Measurements from ENCODE around the gene GAPVD1.
"Not testable (repeated sequence)": the region's sequence is repeated elsewhere in the genome, so short reads cannot be mapped to it uniquely, and the experiment has no call there.

GAPVD1 gene

GRCh38 chr9:125271081-125271480, 9.5 kb downstream of the GAPVD1 start:
- Histone ChIP-seq H3K4me3 (ENCODE audit: insufficient read length, low read depth) (no peak overlapping the region), H3K9ac (ENCODE audit: insufficient read length, low read depth) (no peak overlapping the region), H3K9me3 (ENCODE audit: insufficient read depth, low read length) (no peaks in the 10 kb centered on the region), H3K4me1 (ENCODE audit: insufficient read depth, insufficient read length) (no peaks in the 10 kb centered on the region), H3K27me3 (ENCODE audit: insufficient read depth, insufficient read length) (no peaks in the 10 kb centered on the region), H3K36me3 (ENCODE audit: insufficient read depth, insufficient read length, low read length) (peaks cover 15% of the 10 kb centered on the region)
- TF ChIP-seq SUZ12 (IDR thresholded peaks at IDR 0.05; ENCODE audit: extremely low read depth, insufficient read depth, insufficient read length) (no peak), ZNF274 (IDR thresholded peaks at IDR 0.05; ENCODE audit: low read depth, low read length) (no peak), YY1 (IDR thresholded peaks at IDR 0.05; ENCODE audit: insufficient read depth, insufficient read length) (no peak)
- DNase-seq (ENCODE audit: low read depth, low spot score) = no peak

DNA sequence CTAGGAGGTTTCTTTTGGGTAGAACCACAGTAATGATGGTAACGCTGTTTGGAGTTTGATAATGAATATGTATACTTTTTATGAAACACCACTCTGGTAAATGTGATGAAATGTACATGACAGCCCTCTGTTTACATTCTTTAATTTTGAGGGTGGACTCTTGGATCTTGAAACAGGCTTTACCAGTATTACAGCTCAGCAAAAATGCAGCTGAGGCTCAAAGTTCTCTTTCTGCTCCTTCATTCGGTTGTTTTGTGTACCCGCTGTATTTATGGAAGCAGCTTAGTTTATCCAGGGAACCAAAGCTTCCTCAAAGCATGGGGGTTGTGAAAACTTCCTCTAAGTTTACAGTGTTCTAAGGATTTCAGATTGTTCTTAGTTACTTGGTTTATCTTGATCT, 11.1 kb downstream of the GAPVD1 start:
- TF ChIP-seq SUZ12 (IDR thresholded peaks at IDR 0.05; ENCODE audit: extremely low read depth, insufficient read depth, insufficient read length) (no peak), YY1 (IDR thresholded peaks at IDR 0.05; ENCODE audit: insufficient read depth, insufficient read length) (no peak), ZNF274 (IDR thresholded peaks at IDR 0.05; ENCODE audit: low read depth, low read length) (no peak)
- no peaks in the 10 kb centered on the region for H3K9me3 ChIP-seq (ENCODE audit: insufficient read depth, low read length)
- no peak overlapping the region for H3K9ac ChIP-seq (ENCODE audit: insufficient read length, low read depth)
- no peak overlapping the region for H3K4me3 ChIP-seq (ENCODE audit: insufficient read length, low read depth)
- DNase-seq (ENCODE audit: low read depth, low spot score) = no peak
- peaks cover 15% of the 10 kb centered on the region for H3K36me3 ChIP-seq (ENCODE audit: insufficient read depth, insufficient read length, low read length)
- H3K4me1 ChIP-seq (ENCODE audit: insufficient read depth, insufficient read length) = no peaks in the 10 kb centered on the region
- H3K27me3 ChIP-seq (ENCODE audit: insufficient read depth, insufficient read length) = no peaks in the 10 kb centered on the region

- Histone ChIP-seq H3K27me3 (ENCODE audit: insufficient read depth, insufficient read length) (no peaks in the 10 kb centered on the region), H3K4me1 (ENCODE audit: insufficient read depth, insufficient read length) (no peaks in the 10 kb centered on the region), H3K4me3 (ENCODE audit: insufficient read length, low read depth) (no peak overlapping the region), H3K9ac (ENCODE audit: insufficient read length, low read depth) (no peak overlapping the region), H3K36me3 (ENCODE audit: insufficient read depth, insufficient read length, low read length) (peaks cover 5% of the 10 kb centered on the region), H3K9me3 (ENCODE audit: insufficient read depth, low read length) (no peaks in the 10 kb centered on the region)
- no peak for DNase-seq (ENCODE audit: low read depth, low spot score)
- no peak for TF ChIP-seq ZNF274 (IDR thresholded peaks at IDR 0.05; ENCODE audit: low read depth, low read length)
- TF ChIP-seq SUZ12 (IDR thresholded peaks at IDR 0.05; ENCODE audit: extremely low read depth, insufficient read depth, insufficient read length) = no peak
- no peak for TF ChIP-seq YY1 (IDR thresholded peaks at IDR 0.05; ENCODE audit: insufficient read depth, insufficient read length)
Observed at GRCh38 chr9:125276771-125277170, 15.1 kb downstream of the GAPVD1 start.

GRCh38 chr9:125277411-125277810, 15.8 kb downstream of the GAPVD1 start:
- Histone ChIP-seq H3K4me3 (ENCODE audit: insufficient read length, low read depth) (no peak overlapping the region), H3K36me3 (ENCODE audit: insufficient read depth, insufficient read length, low read length) (peaks cover 5% of the 10 kb centered on the region), H3K9me3 (ENCODE audit: insufficient read depth, low read length) (no peaks in the 10 kb centered on the region), H3K4me1 (ENCODE audit: insufficient read depth, insufficient read length) (no peaks in the 10 kb centered on the region), H3K9ac (ENCODE audit: insufficient read length, low read depth) (no peak overlapping the region), H3K27me3 (ENCODE audit: insufficient read depth, insufficient read length) (no peaks in the 10 kb centered on the region)
- no peak for TF ChIP-seq ZNF274 (IDR thresholded peaks at IDR 0.05; ENCODE audit: low read depth, low read length)
- TF ChIP-seq SUZ12 (IDR thresholded peaks at IDR 0.05; ENCODE audit: extremely low read depth, insufficient read depth, insufficient read length) = no peak
- no peak for TF ChIP-seq YY1 (IDR thresholded peaks at IDR 0.05; ENCODE audit: insufficient read depth, insufficient read length)
- no peak for DNase-seq (ENCODE audit: low read depth, low spot score)

- H3K36me3 ChIP-seq (ENCODE audit: insufficient read depth, insufficient read length, low read length) = peaks cover 4% of the 10 kb centered on the region
- no peak overlapping the region for H3K9ac ChIP-seq (ENCODE audit: insufficient read length, low read depth)
- DNase-seq (ENCODE audit: low read depth, low spot score) = no peak
- H3K4me3 ChIP-seq (ENCODE audit: insufficient read length, low read depth) = no peak overlapping the region
- no peaks in the 10 kb centered on the region for H3K27me3 ChIP-seq (ENCODE audit: insufficient read depth, insufficient read length)
- TF ChIP-seq SUZ12 (IDR thresholded peaks at IDR 0.05; ENCODE audit: extremely low read depth, insufficient read depth, insufficient read length) = no peak
- TF ChIP-seq YY1 (IDR thresholded peaks at IDR 0.05; ENCODE audit: insufficient read depth, insufficient read length) = no peak
- TF ChIP-seq ZNF274 (IDR thresholded peaks at IDR 0.05; ENCODE audit: low read depth, low read length) = no peak
- H3K9me3 ChIP-seq (ENCODE audit: insufficient read depth, low read length) = no peaks in the 10 kb centered on the region
- no peaks in the 10 kb centered on the region for H3K4me1 ChIP-seq (ENCODE audit: insufficient read depth, insufficient read length)
Observed at GRCh38 chr9:125280945-125281344, 19.3 kb downstream of the GAPVD1 start.

DNA sequence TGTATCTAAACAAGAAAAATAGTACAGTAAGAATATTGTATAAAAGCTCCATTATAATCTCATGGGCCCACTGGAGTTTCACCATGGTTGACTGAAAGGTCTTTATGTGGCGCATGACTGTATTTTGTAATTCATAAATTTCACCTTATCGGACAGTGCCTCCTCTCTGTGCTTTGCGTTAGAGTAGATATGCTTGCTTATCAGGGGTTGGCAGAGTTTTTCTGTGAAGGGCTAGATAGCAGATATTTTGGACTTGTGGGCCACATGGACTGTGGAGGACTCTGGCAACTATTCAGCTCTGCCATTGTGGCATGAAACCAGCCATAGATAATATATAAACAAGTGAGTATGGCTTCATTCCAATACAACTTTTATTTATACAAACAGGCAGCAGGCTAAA, 23.2 kb downstream of the GAPVD1 start:
- Histone ChIP-seq H3K4me1 (ENCODE audit: insufficient read depth, insufficient read length) (no peaks in the 10 kb centered on the region), H3K9ac (ENCODE audit: insufficient read length, low read depth) (no peak overlapping the region), H3K27me3 (ENCODE audit: insufficient read depth, insufficient read length) (no peaks in the 10 kb centered on the region), H3K4me3 (ENCODE audit: insufficient read length, low read depth) (no peak overlapping the region), H3K9me3 (ENCODE audit: insufficient read depth, low read length) (no peaks in the 10 kb centered on the region), H3K36me3 (ENCODE audit: insufficient read depth, insufficient read length, low read length) (peaks cover 7% of the 10 kb centered on the region)
- DNase-seq (ENCODE audit: low read depth, low spot score) = no peak
- TF ChIP-seq SUZ12 (IDR thresholded peaks at IDR 0.05; ENCODE audit: extremely low read depth, insufficient read depth, insufficient read length) = no peak

DNA sequence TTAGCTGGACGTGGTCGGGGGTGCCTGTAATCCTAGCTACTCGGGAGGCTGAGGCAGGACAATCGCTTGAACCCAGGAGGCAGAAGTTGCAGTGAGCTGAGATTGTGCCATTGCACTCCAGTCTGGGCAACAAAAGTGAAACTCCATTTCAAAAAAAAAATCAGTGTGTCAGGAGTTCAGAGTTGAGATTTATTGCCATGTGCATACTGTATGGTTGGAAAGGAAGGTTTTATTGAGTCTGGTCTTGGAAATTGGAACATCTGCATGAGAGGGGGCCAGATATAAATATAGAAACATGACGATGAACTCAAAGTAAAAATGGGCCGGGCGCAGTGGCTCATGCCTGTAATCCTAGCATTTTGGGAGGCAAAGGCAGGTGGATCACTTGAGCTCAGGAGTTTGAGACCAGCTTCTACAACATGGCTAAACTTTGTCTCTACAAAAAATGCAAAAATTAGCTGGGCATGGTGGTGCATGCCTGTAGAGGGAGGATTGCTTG, 25.4 kb downstream of the GAPVD1 start:
- not testable (repeated sequence) for DNase-seq (ENCODE audit: low read depth, low spot score); H3K27me3 ChIP-seq (ENCODE audit: insufficient read depth, insufficient read length); H3K4me3 ChIP-seq (ENCODE audit: insufficient read length, low read depth); H3K9ac ChIP-seq (ENCODE audit: insufficient read length, low read depth); H3K4me1 ChIP-seq (ENCODE audit: insufficient read depth, insufficient read length); H3K9me3 ChIP-seq (ENCODE audit: insufficient read depth, low read length)
- peaks cover 10% of the 10 kb centered on the region for H3K36me3 ChIP-seq (ENCODE audit: insufficient read depth, insufficient read length, low read length)

DNA sequence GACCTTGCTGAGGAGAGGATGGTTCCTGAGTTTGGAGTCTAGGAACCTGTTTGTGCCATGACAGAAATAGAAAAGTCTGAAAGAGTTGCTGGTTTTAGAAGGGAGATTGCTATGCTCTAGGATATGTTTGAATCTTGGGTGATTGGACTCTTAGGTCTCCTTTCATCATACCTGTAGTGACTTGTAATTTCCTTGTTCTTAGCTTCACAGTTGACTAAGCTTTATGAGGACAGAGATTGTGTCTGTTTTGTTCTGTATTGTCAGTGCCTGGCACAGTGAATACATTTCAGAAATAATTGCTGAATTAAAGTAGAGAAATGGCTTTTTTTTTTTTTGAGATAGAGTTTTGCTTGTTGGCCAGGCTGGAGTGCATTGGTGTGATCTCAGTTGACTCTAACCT, 31.5 kb downstream of the GAPVD1 start:
- Histone ChIP-seq H3K36me3 (ENCODE audit: insufficient read depth, insufficient read length, low read length) (peaks cover 10% of the 10 kb centered on the region), H3K9me3 (ENCODE audit: insufficient read depth, low read length) (no peaks in the 10 kb centered on the region)

More for the DNA sequence above, 31.5 kb downstream of the GAPVD1 start:
- DNase-seq (ENCODE audit: low read depth, low spot score) = no peak
- H3K4me3 ChIP-seq (ENCODE audit: insufficient read length, low read depth) = no peak overlapping the region
- H3K4me1 ChIP-seq (ENCODE audit: insufficient read depth, insufficient read length) = no peaks in the 10 kb centered on the region
- no peak overlapping the region for H3K9ac ChIP-seq (ENCODE audit: insufficient read length, low read depth)
- no peaks in the 10 kb centered on the region for H3K27me3 ChIP-seq (ENCODE audit: insufficient read depth, insufficient read length)
- TF ChIP-seq YY1 (IDR thresholded peaks at IDR 0.05; ENCODE audit: insufficient read depth, insufficient read length) (no peak), SUZ12 (IDR thresholded peaks at IDR 0.05; ENCODE audit: extremely low read depth, insufficient read depth, insufficient read length) (no peak), ZNF274 (IDR thresholded peaks at IDR 0.05; ENCODE audit: low read depth, low read length) (no peak)

Data from NT2/D1 (cell line).